ENCODE data around the gene TPH2. TPM values are rescaled to one million over a fixed set of nuclear protein-coding genes. Genes with fewer than 3 reads are reported as not detected.

Gene TPH2
- total RNA-seq, 1 experiment from 2014 or later, result not detected

DNA sequence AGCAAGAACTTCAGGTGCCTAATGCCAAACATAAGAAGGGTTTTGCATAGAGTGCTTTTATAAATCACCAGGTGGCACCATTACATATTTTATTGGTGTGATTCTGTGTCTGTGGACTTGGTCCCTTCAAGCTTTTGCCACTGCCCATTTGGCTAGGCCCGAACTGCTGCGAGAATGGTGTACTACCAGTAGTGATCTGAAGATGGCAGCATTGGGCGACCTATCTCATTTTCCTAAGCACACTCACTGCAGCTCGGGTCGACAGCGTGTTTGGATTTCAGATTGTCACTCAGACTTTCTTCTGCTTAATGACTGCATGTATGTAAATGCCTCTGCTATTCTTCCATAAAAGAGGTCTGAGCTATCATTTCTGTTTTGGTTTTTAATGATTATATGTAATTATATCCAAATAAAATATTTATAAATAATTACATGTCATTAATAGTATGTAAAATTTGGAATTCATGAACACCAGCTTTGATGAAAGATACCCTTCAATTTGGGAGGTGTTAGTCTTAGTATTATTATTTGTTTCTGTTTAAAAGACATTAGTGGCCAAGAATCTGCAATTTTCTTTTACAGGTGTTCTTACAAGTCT, 78.5 kb downstream of the TPH2 start:
- H3F3A ChIP-seq (ENCODE audit: insufficient read depth, low read depth), result no peaks in the 10 kb centered on the region
- no peaks in the 10 kb centered on the region for H4K20me1 ChIP-seq (ENCODE audit: insufficient read depth)
- DNase-seq, result peak; percentile 39 to 76
- no peaks in the 10 kb centered on the region for H3K79me2 ChIP-seq (ENCODE audit: low read depth)
- H3K27me3 ChIP-seq (ENCODE audit: insufficient read depth, low read depth), result no peaks in the 10 kb centered on the region
- no peak overlapping the region for H3K4me2 ChIP-seq
- no peaks in the 10 kb centered on the region for H3K9me3 ChIP-seq (ENCODE audit: insufficient read depth, low read depth)
- ChIA-PET POLR2A (ENCODE audit: unreplicated experiment) (no interaction called here), CTCF (interaction anchor here (0.5 to 0.6 kb wide), 3 partner anchors 122 to 248 kb away, joined by 3 to 17 read pairs (median 3); no protein-coding TSS in a partner anchor)
- H3K4me3 ChIP-seq, result no peak overlapping the region
- H3K36me3 ChIP-seq (ENCODE audit: low read depth), result no peaks in the 10 kb centered on the region
- no peaks in the 10 kb centered on the region for H3K9me2 ChIP-seq (ENCODE audit: insufficient read depth)
- intact Hi-C loops (cut with micrococcal nuclease; ENCODE audit: unreplicated experiment), result loop anchor here (2.0 kb wide), 1 partner anchor 266 kb away; no protein-coding TSS in a partner anchor
- H2AFZ ChIP-seq, result no peak overlapping the region
- no TSS peak for BruUV-seq (replicated peaks)
- no peak for TF ChIP-seq EZH2 (IDR thresholded peaks at IDR 0.05; ENCODE audit: low read depth)
- TF ChIP-seq, protein P1, sequence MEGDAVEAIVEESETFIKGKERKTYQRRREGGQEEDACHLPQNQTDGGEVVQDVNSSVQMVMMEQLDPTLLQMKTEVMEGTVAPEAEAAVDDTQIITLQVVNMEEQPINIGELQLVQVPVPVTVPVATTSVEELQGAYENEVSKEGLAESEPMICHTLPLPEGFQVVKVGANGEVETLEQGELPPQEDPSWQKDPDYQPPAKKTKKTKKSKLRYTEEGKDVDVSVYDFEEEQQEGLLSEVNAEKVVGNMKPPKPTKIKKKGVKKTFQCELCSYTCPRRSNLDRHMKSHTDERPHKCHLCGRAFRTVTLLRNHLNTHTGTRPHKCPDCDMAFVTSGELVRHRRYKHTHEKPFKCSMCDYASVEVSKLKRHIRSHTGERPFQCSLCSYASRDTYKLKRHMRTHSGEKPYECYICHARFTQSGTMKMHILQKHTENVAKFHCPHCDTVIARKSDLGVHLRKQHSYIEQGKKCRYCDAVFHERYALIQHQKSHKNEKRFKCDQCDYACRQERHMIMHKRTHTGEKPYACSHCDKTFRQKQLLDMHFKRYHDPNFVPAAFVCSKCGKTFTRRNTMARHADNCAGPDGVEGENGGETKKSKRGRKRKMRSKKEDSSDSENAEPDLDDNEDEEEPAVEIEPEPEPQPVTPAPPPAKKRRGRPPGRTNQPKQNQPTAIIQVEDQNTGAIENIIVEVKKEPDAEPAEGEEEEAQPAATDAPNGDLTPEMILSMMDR (conservative IDR thresholded peaks at IDR 0.05), result peak; percentile 78
- no peaks in the 10 kb centered on the region for H3K4me1 ChIP-seq (replicated peaks; ENCODE audit: insufficient read depth)
- no peak overlapping the region for H3K27ac ChIP-seq

DNA sequence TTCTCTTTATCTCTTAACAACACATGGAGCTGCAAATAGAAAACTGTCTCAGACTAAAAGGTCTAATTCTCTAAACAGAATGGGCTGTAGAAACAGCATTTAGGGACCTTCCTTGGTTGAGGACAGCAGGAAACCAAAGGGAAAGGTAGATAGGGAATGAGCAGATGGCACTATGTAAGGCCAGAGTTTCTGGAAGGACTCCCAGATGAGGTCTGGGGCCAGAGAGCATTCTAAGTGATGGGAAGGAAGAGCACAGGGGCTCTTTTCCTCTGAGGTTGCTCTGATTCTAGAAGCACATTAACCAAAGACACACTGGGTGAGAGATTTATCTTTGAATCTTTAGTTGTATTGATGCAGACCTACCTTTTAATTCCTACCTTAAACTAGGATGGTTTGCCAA, 79.4 kb downstream of the TPH2 start:
- no peak overlapping the region for H2AFZ ChIP-seq
- intact Hi-C loops (cut with micrococcal nuclease; ENCODE audit: unreplicated experiment), result no loop called here

DNA sequence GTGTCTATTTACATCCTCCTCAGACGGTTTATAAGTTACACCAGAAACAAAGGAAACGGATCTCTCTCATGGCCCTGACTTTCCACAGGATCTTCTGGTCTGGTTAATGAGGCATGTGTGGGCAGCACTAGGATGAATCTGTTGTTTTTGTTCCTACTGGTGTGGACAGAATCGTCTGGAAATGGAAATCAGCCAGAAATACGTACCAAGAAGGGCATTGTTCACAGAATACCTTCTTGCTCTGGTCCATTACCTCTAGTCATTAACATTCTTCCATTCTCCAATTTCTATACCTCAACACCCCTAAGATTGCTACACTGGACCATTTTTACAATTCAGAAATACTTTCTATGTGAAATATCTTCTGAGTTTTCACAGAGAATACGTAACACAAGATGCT, 86.0 kb downstream of the TPH2 start:
- no peak for DNase-seq
- H3F3A ChIP-seq (ENCODE audit: insufficient read depth, low read depth), result no peaks in the 10 kb centered on the region
- no peak overlapping the region for H3K4me3 ChIP-seq
- H3K79me2 ChIP-seq (ENCODE audit: low read depth), result no peaks in the 10 kb centered on the region
- no peaks in the 10 kb centered on the region for H3K4me1 ChIP-seq (replicated peaks; ENCODE audit: insufficient read depth)
- BruUV-seq (replicated peaks), result no TSS peak
- intact Hi-C loops (cut with micrococcal nuclease; ENCODE audit: unreplicated experiment), result no loop called here
- no peak overlapping the region for H2AFZ ChIP-seq
- POLR2A ChIA-PET (ENCODE audit: unreplicated experiment), result no interaction called here
- TF ChIP-seq, protein P1 (conservative IDR thresholded peaks at IDR 0.05), result no peak
- no peak for TF ChIP-seq EZH2 (IDR thresholded peaks at IDR 0.05; ENCODE audit: low read depth)
- no peaks in the 10 kb centered on the region for H3K9me3 ChIP-seq (ENCODE audit: insufficient read depth, low read depth)
- H3K36me3 ChIP-seq (ENCODE audit: low read depth), result no peaks in the 10 kb centered on the region
- no peak overlapping the region for H3K4me2 ChIP-seq
- H4K20me1 ChIP-seq (ENCODE audit: insufficient read depth), result no peaks in the 10 kb centered on the region
- CTCF ChIA-PET, result no interaction called here
- H3K27ac ChIP-seq, result no peak overlapping the region
- no peaks in the 10 kb centered on the region; the same call in 1 of the 2 replicates for H3K9me2 ChIP-seq (ENCODE audit: insufficient read depth)
- H3K27me3 ChIP-seq (ENCODE audit: insufficient read depth, low read depth), result no peaks in the 10 kb centered on the region

More for the DNA sequence above, 79.4 kb downstream of the TPH2 start:
- no peak for DNase-seq
- no peaks in the 10 kb centered on the region for H3K36me3 ChIP-seq (ENCODE audit: low read depth)
- no peak overlapping the region for H3K4me2 ChIP-seq
- no peaks in the 10 kb centered on the region for H3K79me2 ChIP-seq (ENCODE audit: low read depth)
- H3F3A ChIP-seq (ENCODE audit: insufficient read depth, low read depth), result no peaks in the 10 kb centered on the region
- no peak for TF ChIP-seq EZH2 (IDR thresholded peaks at IDR 0.05; ENCODE audit: low read depth)
- TF ChIP-seq, protein P1 (conservative IDR thresholded peaks at IDR 0.05), result no peak
- no peaks in the 10 kb centered on the region for H3K9me3 ChIP-seq (ENCODE audit: insufficient read depth, low read depth)
- H3K27me3 ChIP-seq (ENCODE audit: insufficient read depth, low read depth), result no peaks in the 10 kb centered on the region
- H3K9me2 ChIP-seq (ENCODE audit: insufficient read depth), result no peaks in the 10 kb centered on the region
- H3K4me1 ChIP-seq (replicated peaks; ENCODE audit: insufficient read depth), result no peaks in the 10 kb centered on the region
- CTCF ChIA-PET, result no interaction called here
- H3K27ac ChIP-seq, result no peak overlapping the region
- H4K20me1 ChIP-seq (ENCODE audit: insufficient read depth), result no peaks in the 10 kb centered on the region
- BruUV-seq (replicated peaks), result no TSS peak
- H3K4me3 ChIP-seq, result no peak overlapping the region
- POLR2A ChIA-PET (ENCODE audit: unreplicated experiment), result no interaction called here

Data from PC-9 (cell line).